ENCODE measurements around the gene SLC6A11. TPM values are rescaled to one million over a fixed set of nuclear protein-coding genes. Genes with fewer than 3 reads are reported as not detected.

The SLC6A11 gene
- total RNA-seq, 4 donors from 2014 or later = 1.8 to 7.8 (median 5.3) TPM

DNA sequence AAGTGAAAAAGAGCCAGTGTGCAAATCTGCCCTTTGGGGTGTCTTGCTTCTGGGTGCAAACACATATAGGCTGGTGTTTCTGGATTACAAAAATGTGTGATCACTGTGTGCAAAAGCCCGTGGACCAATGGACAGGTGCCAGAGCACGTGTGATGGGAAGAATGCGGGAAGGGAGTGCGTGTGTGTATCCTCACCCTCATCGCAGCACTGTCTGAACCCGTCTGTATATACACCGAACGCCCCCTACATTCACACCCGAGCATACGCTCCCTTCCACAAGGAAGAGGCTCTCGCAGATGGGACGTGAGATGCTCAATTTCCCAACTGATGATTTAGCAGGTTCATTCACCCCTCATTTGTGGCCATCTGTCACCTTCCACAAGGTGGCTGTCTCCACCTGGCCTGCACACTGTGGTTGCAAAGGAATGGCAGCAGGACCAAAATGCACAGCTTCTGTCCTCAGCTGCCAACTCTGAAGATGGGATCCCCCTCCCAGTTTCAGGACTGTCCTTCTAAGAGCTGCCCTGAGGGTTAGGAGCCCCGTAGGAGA, 157.1 kb downstream of the SLC6A11 start:
- WGBS, 2 donors = 69 to 76% methylated on average over 13 of the region's 13 CpGs
- no peak overlapping the region for H3K4me3 ChIP-seq (ENCODE audit: low read depth, poor library complexity, severe bottlenecking)
- no peak for DNase-seq (ENCODE audit: low spot score in 2 of 2)
- TF ChIP-seq, protein P1, sequence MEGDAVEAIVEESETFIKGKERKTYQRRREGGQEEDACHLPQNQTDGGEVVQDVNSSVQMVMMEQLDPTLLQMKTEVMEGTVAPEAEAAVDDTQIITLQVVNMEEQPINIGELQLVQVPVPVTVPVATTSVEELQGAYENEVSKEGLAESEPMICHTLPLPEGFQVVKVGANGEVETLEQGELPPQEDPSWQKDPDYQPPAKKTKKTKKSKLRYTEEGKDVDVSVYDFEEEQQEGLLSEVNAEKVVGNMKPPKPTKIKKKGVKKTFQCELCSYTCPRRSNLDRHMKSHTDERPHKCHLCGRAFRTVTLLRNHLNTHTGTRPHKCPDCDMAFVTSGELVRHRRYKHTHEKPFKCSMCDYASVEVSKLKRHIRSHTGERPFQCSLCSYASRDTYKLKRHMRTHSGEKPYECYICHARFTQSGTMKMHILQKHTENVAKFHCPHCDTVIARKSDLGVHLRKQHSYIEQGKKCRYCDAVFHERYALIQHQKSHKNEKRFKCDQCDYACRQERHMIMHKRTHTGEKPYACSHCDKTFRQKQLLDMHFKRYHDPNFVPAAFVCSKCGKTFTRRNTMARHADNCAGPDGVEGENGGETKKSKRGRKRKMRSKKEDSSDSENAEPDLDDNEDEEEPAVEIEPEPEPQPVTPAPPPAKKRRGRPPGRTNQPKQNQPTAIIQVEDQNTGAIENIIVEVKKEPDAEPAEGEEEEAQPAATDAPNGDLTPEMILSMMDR (IDR thresholded peaks at IDR 0.05) = no peak
- no peak for TF ChIP-seq POLR2A (IDR thresholded peaks at IDR 0.05)
- intact Hi-C loops (cut with DNase I; ENCODE audit: low total_unique reads) = no loop called here

DNA sequence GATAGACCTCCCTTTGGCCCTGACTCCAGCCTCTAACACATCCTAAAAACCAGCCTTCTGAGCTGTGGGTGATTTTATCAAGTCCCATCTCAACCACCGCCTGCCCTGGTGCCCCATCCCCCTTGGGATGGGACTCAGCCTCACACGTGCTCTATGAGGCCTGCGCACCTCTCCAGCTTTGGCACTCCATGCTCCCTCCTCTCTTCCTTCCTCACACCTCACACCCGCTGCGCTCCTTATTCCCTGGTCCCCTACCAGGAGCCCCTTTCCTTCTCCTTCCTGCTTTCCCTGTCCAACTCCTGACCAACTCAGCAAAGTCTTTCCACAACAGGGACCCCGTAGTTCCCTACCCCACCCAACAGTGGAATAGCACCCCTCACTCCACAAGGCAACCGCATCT, 158.1 kb downstream of the SLC6A11 start:
- WGBS, 2 donors = 83% methylated on average over 7 of the region's 7 CpGs
- TF ChIP-seq, protein P1 (IDR thresholded peaks at IDR 0.05) = no peak
- no peak for TF ChIP-seq POLR2A (IDR thresholded peaks at IDR 0.05)
- no peak for DNase-seq (ENCODE audit: low spot score in 2 of 2)
- no peak overlapping the region for H3K4me3 ChIP-seq (ENCODE audit: low read depth, poor library complexity, severe bottlenecking)
- intact Hi-C loops (cut with DNase I; ENCODE audit: low total_unique reads) = no loop called here

- TF ChIP-seq POLR2A (IDR thresholded peaks at IDR 0.05) = no peak
- TF ChIP-seq, protein P1 (IDR thresholded peaks at IDR 0.05) = no peak
- 63 to 75% methylated on average over 7 of the region's 7 CpGs for WGBS, 2 donors
- H3K4me3 ChIP-seq (ENCODE audit: low read depth, poor library complexity, severe bottlenecking) = no peak overlapping the region
- intact Hi-C loops (cut with DNase I; ENCODE audit: low total_unique reads) = no loop called here
- no peak for DNase-seq (ENCODE audit: low spot score in 2 of 2)
Observed at GRCh38 chr3:10974746-10975375, 158.8 kb downstream of the SLC6A11 start.

DNA sequence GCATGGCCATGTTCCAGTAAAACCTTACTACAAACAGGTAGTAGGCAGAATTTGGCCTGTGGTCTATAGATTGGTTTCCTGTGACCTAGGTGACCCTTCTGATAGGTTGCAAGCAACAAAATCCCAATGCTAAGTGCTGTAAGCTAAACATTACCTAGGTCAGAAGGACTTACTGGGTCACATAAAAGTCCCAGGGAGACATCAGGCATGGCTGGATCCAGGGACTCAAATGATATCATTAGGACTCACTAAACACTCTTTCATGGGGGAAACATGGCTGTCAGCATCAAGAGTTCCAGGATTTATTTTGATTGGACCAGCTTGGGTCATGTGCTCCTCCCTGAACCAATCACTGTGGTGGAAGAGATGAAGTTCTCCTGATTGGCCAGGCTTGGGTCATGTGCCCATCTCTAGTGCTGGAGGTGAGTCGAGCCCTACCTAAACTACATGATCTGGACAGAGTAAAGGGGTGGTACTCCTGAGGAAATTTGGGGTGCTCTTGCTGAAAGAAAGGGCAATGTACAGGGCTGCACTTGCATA, 159.7 kb downstream of the SLC6A11 start:
- no peak for TF ChIP-seq POLR2A (IDR thresholded peaks at IDR 0.05)
- TF ChIP-seq, protein P1 (IDR thresholded peaks at IDR 0.05) = no peak
- intact Hi-C loops (cut with DNase I; ENCODE audit: low total_unique reads) = no loop called here
- H3K4me3 ChIP-seq (ENCODE audit: low read depth, poor library complexity, severe bottlenecking) = no peak overlapping the region
- DNase-seq (ENCODE audit: low spot score in 2 of 2) = no peak
- 87 to 89% methylated on average over 1 of the region's 1 CpG for WGBS, 2 donors

GRCh38 chr3:10976770-10977169, 160.7 kb downstream of the SLC6A11 start:
- no peak for TF ChIP-seq POLR2A (IDR thresholded peaks at IDR 0.05)
- TF ChIP-seq, protein P1 (IDR thresholded peaks at IDR 0.05) = no peak
- no peak for DNase-seq (ENCODE audit: low spot score in 2 of 2)
- intact Hi-C loops (cut with DNase I; ENCODE audit: low total_unique reads) = no loop called here
- H3K4me3 ChIP-seq (ENCODE audit: low read depth, poor library complexity, severe bottlenecking) = no peak overlapping the region
- WGBS, 2 donors = 78 to 83% methylated on average over 1 of the region's 1 CpG

All from lower leg skin (tissue), 4 donors.